NCI-H510A treated with DMSO at 0.1 percent for 48 hours (cell line): ENCODE measurements around the gene PTTG1.
A peak's percentile ranks its signal among the peaks of the same experiment; 100 is the strongest.

Experiments used
- DNase-seq: peaks from one replicate; lab custom pipeline; 2025; lab: John Stamatoyannopoulos, UW

PTTG1 gene

DNA sequence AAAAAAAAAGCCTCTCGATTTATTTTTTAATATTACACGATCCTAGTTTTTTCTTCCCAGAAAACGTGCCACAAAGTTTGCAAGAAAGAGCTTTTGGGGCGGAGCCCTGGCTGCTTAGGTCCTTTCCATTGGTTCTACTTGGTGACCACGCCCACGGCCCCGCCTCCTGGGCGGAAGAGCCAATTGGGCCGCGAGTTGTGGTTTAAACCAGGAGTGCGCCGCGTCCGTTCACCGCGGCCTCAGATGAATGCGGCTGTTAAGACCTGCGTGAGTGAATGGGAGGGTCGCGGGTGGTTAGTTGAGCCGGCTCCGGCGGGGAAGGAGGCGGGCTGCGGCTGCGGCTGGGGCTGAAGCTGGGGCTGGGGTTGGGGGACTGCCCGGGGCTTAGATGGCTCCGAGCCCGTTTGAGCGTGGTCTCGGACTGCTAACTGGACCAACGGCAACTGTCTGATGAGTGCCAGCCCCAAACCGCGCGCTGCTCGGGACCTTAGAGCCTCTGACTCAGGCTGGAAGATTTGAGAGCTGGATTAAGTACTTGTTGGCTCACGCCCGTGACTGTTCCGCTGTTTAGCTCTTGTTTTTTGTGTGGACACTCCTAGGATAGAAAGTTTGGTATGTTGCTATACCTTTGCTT is at the start of gene PTTG1:
PTTG1 (plus strand) TSS at position 231 of the 634 bp plus-strand sequence. CDS start 458 bp downstream, outside the sequence.
- DNase-seq = peak; percentile 73

DNA sequence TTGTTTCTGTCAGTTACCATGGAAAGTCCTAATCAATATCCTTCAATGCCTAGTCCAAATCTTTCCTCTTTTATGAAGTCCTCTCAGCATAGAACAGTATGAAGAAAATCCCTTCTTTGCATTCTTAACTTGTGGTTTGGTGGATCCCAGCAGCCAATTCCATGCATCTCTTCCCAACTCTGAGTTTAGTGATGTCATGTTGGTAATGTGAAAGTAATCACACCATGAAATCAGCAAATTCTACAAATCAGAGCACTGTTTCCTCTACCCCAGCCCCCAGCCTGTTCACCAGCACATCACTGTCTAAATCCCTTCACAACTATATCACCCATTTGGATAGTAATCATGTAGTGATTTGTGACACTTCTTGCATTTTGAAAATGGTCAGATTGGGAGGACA is 46.5 kb upstream of the PTTG1 start:
- no peak for DNase-seq

DNA sequence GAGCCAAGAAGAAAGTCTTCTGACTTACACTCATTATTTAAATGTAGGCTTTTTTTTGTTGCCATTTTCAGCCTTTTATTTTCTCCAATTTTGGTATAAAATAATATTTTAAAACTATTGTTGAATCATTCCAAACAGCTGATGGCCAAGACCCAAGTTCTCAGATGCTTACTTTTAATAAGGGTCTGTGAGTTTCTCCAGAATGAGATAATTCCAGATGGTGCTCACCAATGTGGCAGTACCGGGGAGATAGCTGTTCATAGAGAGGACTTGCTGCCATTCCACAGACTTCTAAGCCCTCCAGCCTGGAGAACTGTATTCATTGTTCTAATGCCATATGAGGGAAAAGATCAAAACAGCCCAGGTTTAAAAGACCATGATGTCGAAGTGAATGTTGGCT is 46.0 kb upstream of the PTTG1 start:
- no peak for DNase-seq

DNA sequence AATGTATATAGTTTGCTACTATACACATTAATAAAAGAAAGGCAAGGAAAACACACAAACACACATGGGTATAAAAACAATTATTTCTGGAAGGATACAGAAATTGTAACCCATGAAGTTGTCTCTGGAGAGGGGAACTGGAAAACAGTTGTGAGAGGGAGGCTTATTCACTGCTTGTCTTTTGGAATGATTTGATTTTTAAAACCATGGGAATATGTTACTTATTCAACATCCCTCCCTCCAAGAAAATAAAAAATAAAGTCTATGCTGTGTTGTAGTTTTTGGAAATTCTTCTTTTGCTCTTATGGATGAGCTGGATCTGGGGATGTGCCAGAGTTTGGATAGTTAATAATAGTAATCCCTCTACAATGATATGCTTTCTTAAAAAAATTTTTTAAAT is 45.2 kb upstream of the PTTG1 start:
- DNase-seq = no peak

DNA sequence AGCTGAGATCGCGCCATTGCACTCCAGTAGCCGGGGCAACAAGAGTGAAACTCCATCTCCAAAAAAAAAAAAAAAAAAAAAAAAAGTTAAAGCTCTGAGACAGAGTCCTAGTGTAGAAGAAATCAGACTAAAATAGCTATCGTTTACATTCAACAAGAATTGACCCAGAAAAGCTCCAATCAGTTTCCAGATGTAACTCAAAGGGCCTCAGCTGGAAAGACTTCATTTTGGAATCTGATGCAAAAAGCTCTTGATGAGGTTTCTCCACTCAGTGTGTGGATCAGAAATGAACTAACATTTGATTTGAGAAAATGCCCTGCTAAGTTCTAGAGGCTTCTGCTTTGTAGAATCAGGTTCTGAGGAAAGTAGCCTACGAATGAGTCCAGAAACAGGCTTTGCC is 44.0 kb upstream of the PTTG1 start:
- DNase-seq = no peak

DNA sequence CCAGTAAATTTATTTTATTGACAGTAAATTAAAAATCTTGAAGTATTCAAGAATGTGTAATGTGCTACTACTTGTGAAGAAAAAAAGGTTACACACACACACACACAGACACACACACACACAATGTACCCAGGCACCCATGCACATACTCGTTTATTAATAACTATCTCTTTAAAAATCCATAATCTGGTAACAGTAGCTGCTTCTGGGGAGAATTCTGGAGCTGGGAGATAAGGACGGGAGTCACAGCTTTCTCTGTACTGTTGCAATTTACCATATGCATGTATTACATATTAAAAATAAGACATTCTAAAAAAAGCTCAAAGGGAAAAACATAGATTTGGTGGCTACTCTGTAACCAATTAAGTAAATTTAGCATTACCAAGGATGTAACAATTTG is 43.3 kb upstream of the PTTG1 start:
- DNase-seq = no peak

DNA sequence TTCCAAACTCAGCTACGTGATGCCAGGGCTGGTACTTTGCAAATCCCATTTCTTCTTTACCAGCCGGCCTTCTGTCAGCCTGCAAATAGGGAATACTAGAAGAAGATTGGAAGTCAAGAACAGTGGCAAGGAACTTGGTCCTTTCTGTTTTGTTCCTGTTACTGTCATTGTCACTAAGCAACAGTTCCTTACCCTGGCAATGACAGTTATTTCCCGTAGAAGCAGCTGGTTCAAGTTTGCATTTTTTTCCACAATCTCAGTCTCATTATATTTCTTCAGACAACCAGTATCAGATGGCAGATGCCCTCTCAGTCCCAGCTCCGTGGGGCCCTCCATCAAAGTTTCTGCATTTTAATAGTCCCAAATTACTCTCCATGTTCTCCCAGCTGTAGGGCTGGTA is 42.1 kb upstream of the PTTG1 start:
- no peak for DNase-seq

DNA sequence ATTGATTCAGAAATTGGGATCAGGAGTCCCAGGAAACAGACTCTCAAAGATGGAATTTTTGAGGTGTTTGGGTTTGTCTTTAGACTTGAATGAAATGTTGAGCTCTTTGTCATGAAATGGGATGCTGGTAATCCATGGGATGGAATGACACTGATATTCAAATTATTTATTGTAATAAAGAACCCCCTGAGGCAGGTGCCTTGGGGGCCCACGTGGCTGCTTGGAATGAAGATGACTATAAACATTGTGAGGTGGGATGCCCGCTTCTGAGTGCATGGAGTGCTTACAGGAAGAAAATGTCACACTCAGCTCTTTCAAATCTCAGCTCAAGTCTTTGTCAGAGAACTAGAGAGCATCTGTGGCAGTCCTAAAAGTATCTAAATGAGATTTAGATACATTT is 41.6 kb upstream of the PTTG1 start:
- DNase-seq = no peak

DNA sequence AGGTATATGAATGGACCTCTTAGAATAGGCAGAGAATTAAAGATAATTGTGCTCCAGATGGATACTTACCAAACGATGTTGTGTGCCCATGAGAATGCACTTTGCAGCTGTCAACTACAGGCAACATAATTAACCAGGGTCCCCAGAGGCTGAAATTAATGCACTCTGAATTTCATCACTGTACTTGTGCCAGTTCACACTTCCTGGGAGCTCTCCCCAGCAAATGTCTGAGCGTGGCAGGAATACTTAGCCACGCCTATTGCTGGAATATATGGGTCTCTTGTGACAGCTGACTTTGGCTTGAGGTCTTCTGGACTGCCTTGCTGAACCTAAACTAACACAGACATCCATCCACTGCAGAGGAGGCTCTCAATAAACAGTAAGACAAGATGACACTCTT is 39.3 kb upstream of the PTTG1 start:
- DNase-seq = no peak

DNA sequence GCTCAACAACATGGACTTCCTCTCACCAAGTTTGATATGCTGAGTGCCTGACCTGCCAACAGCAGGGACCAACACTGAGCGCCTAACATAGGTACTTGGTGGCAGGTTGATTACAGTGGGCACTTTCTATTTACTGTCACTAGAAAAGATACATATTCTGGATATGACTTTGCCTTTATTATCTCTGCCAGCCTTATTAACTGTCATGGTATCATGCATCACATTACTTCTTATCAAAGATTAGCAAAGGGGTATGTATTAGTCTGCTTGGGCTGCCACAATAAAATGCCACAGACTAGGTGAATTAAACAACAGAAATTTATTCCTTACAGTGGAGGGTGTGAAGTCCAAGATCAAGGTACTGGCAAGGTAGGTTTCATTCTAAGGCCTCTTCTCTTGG is 37.0 kb upstream of the PTTG1 start:
- no peak for DNase-seq

DNA sequence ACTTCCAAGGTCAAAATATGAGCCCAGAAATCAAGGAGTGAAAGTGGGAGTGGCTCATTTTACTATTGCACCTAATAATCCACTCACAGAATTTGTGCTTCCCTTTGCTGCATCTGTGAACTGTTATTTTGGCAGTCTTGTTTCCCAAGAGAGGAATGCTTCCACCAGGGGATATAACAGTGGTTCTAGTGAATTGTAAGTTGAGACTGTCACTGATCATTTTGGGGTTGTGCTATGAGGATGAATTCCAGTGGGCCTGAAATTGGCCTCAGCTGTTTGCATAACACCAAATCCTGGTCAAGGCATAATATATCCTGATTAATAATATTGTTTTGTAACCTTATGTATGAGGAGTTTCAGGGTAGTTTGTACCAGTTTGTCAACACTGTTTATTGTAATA is 36.2 kb upstream of the PTTG1 start:
- DNase-seq = no peak

DNA sequence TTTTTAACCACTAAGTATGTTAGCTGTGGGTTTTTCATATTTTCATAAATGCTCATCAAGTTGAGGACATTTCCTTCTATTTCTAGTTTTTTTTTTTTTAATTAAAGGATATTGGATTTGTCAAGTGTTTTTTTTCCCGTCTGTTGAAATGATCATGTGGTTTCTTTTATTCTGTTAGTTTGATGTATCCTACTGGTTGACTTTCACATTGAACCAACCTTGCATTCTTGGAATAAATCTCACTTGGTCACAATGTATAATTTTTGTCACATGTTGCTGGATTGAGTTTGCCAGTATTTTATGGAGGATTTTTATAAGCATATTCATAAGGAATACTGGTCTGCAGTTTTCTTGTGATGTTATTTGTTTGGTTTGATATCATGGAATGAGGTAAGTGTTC is 34.2 kb upstream of the PTTG1 start:
- no peak for DNase-seq

DNA sequence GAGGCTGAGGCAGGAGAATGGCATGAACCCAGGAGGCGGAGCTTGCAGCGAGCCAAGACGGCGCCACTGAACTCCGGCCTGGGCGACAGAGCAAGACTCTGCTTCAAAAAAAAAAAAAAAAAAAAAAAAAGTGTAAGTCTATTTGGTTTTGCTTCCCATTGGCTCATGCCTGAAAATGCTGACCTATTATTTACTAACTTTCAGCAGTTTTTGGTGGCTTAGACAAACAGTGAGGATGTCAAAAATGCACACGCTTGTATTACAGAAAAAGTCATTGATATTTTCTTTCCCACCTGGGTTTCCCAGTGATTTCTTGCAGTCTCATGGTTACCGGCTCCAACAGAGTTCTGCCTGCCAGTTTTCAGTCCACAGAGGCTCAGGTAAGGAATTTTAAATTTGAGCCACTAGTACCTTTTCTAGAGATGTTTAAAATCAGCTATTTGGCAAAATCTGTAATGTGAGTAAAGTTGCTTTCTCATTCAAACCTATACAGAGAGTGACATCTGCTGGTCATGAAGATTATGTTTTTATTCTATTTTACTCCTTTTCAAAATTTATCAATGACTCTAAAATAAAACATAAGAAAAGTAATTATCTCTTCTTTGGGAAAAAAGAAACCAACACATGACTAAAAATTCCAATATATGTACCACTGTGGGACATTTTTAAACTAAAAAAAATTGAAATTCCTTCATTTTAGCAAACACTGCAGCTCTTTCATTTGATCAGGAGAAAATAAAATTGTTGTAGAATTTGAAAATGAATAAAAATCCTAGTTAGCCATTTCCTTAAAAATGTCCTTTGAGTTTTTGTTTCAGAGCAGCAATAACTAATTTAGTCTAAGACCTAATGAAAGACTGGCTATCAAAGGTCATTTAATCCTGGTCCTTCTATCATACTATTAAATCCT is 30.6 kb upstream of the PTTG1 start:
- no peak for DNase-seq

DNA sequence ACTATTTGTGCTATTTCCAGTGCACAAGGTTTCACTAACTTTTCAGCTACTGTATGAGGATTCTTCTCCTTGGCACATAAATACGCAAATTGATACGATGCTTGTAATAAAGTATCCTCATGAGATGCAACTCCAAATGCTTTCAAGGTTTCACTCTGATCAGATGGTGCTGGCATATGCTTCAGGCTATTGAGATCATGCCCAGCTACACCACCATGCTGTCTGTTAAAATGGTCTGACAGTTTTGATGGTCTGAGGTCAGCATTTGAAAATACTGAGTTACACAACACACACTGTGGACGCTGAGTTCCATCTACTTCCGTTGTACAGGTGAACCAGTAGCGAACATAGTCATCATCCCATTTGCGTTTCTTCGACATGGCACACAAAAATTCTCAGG is 26.5 kb upstream of the PTTG1 start:
- no peak for DNase-seq

DNA sequence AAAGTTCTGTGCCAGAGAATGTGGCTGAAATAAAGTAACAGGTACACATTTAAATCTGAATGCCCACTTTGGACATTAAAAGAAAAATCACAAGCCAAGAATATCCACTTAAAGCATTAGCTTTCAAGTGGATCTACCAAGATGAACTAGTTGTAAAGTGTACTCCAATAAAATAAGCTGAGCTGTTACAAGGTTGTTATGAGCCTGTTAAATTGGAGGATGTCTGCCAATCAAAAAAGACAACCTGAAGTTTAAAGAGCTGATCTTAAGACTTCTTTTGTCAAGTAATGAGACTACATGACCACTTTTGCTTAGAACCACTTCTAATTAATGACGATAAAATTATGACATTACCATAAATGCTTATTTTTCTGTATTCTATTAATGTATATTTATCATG is 24.2 kb upstream of the PTTG1 start:
- DNase-seq = no peak

DNA sequence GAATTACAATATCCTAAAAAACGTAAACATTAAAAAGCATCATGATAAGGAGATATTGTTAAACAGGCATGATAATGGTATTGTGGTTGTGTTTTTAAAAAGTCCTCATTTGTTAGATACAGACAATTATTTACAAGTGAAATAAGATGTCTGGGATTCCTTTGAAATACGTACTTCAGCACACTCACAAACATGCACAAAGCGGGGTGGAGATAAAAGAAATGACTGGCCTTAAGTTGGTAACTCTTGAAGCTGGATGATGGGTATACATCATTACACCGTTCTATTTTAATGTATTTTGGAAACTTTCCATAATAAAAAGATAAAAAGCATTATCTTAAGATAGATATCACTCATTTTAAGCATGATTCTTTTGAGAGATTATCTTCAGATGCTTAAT is 22.8 kb upstream of the PTTG1 start:
- DNase-seq = no peak

DNA sequence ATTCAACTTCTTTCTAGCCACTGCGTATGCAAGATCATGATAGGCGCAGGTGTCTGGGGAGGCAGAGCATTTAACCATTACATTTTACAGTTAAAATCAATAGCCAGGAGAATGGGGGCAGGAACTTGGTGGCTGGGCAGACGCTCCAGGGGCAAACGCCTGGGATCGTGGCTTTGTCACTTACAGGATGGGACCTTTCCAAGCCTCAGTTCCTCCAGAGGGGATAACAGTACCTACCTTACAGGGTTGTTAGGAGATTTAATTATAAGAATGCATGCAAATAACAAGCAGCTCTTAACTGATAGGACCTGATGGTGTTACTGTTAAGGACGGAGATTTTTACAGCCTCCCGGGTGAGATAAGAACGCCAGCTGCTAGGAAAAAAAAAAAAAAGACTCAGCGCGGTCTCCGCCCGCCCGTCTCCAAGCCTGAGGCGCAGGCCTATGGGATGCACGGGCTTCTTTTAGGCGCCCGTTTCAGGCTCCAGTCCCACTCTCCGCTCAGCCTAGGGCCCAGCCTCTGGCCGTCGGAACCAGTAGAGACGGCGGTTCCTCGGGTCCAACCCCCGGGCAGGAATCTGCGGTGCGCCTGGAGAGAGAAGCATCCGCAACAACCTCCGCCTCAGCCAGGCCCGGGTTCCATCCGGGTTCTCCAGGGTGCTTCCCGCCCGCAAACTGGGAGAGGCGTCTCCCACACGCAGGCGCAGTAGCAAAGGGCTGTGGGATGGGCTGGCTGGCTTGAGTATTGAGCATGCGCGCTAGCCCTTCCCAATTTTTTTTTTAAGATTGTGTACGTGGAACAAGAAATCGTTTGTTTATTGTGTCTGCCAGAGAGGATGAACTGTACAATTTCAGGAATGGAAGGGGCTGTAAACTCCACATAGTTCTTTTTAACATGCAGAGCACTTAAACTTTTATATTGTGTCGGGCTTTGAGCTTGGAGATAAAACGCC is 22.0 kb upstream of the PTTG1 start, which contains the start of gene FAM200C:
FAM200C (minus strand) TSS at position 653 of the 952 bp plus-strand sequence. CDS start 4,564 bp downstream, outside the sequence.
- DNase-seq = peak; percentile 82

DNA sequence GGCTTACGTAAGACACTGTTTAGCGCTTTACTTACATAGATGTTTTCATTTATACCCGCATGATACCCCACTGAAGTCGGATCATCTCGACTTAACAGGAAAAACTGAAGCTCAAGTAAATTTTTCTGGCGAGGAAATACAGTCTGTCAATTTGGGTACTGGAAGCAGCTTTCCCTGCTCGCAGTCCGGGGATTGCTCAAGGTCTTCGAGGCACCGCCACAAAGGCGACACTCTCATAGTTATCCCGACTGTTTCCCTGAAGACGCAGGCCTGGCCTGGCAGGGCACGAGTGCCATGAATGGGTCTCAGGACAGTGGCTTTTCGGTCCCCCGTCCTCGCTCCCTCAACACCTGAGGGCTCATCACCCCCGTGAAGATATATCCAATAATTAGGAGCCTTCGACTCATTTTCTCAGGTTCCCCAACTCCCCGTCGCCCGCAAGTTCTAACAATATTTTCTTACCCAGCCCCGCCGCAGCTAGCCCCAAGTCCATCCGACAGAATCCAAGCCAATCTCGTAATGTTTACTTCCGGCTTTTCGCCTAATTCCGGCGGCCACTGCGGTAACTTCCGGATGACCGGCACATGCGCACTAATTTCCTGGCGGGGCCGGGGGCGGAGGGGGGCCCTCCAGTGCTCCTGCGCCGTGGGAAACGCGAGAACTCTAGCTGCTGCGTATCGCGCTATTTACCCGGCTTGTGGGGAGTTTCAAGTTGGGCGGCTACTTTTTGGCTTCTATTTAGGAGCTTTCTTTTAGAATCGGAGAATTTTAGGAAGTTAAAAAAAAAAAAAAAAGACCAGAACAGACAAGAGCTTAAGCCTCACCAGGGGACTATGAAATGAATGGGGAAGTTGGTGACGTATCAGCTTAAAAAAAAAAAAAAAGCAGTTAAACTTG is 2.8 kb upstream of the PTTG1 start, which contains the start of gene SLU7:
SLU7 (minus strand) TSS at position 521 of the 897 bp plus-strand sequence. CDS start 3,787 bp downstream, outside the sequence.
- peak; percentile 79 for DNase-seq

DNA sequence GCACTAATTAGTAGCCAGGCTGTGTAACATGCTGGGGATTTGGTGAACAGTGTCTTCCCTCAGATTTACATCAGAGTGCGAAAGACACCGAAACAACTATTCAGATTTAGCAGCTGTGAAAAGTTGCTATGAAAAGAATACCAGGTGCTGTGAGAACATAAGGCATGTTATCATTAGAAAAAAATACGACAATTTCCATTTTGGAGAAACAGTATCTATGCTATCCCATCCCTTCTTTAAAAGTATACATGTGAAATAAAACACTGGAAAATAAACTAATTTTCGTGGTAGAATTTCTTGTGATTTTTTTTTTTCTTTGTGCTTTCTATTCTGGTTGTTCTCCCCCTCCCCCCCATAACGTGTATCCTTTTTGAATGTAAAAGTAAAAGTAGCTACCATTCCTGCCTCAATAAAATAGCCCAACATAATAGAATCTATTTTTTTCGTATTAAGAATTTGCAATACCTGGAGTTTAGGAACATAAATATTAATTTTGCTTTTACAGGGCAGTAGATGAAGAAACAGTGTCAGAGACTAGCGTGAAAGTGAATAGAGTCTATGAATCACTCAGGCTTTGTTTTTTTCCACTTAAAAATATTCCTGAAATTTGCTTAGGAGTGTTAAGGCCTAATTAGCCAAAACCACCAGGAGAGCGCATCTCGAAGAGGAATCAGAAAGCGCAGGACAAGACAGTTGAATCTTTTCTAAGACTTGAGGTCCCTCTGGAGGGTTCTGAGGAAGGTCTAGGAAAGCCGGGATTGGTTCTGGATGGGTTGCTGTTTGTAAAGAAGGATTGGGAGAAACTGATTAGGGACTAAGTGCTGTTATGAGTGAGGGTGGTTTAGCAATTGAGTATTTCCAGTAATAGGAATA is 2.0 kb upstream of the PTTG1 start:
- no peak for DNase-seq

DNA sequence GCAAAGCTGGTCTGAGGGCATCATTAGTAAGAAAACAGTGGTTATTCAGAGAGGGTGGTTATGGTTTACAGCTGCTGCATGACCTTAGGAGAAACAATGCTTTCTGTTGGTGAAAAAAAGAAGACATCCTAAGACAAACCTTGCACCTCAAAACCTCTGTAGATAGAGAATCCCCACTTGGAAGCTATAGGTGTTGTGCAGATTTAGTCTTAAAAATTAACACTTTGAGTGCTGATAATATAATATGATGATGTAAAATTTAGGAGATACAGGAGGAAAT is 1.4 kb upstream of the PTTG1 start:
- no peak for DNase-seq
